Activated CD8-positive, alpha-beta memory T cell treated with anti-CD3 and anti-CD28 coated beads, Interleukin-2, amount 50 U/mL, for 1 hour (primary cell): ENCODE measurements around the gene KCTD12.

Experiments used
- DNase-seq: peaks from one replicate; pipeline ENCODE4 v3.0.0-alpha.2; 2020; ENCODE audit errors: extremely low read depth

The KCTD12 gene

GRCh38 chr13:76853921-76854608 is 32.1 kb downstream of the KCTD12 start:
- DNase-seq, result no peak

GRCh38 chr13:76853481-76853880 is 32.7 kb downstream of the KCTD12 start:
- no peak for DNase-seq

GRCh38 chr13:76852986-76853385 is 33.2 kb downstream of the KCTD12 start:
- no peak for DNase-seq

GRCh38 chr13:76851961-76852360 is 34.2 kb downstream of the KCTD12 start:
- no peak for DNase-seq

GRCh38 chr13:76849493-76849892 is 36.7 kb downstream of the KCTD12 start:
- DNase-seq, result no peak

- no peak for DNase-seq
These were observed 37.6 kb downstream of the KCTD12 start for GRCh38 chr13:76848596-76848995.

GRCh38 chr13:76846363-76846762 is 39.8 kb downstream of the KCTD12 start:
- no peak for DNase-seq

- DNase-seq, result no peak
These were observed 40.3 kb downstream of the KCTD12 start for GRCh38 chr13:76845865-76846264.

- no peak for DNase-seq
These were observed 40.8 kb downstream of the KCTD12 start for GRCh38 chr13:76845367-76845766.

GRCh38 chr13:76837801-76838200 is 48.4 kb downstream of the KCTD12 start:
- DNase-seq, result no peak

GRCh38 chr13:76836311-76836710 is 49.9 kb downstream of the KCTD12 start:
- no peak for DNase-seq

- no peak for DNase-seq
These were observed 52.7 kb downstream of the KCTD12 start for GRCh38 chr13:76833441-76833954.

- DNase-seq, result no peak
These were observed 53.8 kb downstream of the KCTD12 start for GRCh38 chr13:76832258-76832988.

GRCh38 chr13:76830805-76831204 is 55.4 kb downstream of the KCTD12 start:
- no peak for DNase-seq
